ENCODE results near the gene TMEM14C. TPM values are rescaled to one million over a fixed set of nuclear protein-coding genes. Genes with fewer than 3 reads are reported as not detected.
A peak's percentile ranks its signal among the peaks of the same experiment; 100 is the strongest.

TMEM14C gene
- total RNA-seq, 6 experiments from 2014 or later, result 45.6 to 72.1 (median 54.0) TPM

DNA sequence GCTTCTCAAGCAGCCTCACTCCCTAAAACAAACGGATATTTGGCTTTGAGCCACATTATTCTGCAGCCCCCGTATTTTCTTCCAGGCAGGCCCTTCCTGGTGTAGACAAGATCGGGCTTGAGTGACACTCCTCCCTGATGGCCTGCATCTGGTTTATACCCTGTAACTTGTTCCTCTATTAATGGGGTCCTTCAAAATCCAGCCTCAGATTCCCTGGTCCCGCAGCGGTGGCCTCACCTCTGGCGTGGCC is 375 bp upstream of the TMEM14C start:
- H3K27me3 ChIP-seq, result no peaks in the 10 kb centered on the region
- ATAC-seq (no peak), DNase-seq (no peak)
- WGBS (ENCODE audit: insufficient coverage, low coverage, low lambda C conversion rate, missing lambda C conversion rate), result 4% methylated on average over 3 of the region's 6 CpGs
- intact Hi-C loops (cut with DNase I), result no loop called here
- H3K36me3 ChIP-seq, result peaks cover 0 to 2% (median 0%) of the 10 kb centered on the region in 4 donors
- H3K27ac ChIP-seq, result peak overlapping the region; percentile 42 to 75 (median 62)
- no peak for TF ChIP-seq POLR2A (IDR thresholded peaks at IDR 0.05)
- no peak for TF ChIP-seq CTCF (IDR thresholded peaks at IDR 0.05)
- peak overlapping the region; percentile 70 to 76 (median 73) for H3K4me3 ChIP-seq
- H3K4me1 ChIP-seq, result peaks cover 0 to 13% (median 0%) of the 10 kb centered on the region in 4 donors
- no peaks in the 10 kb centered on the region for H3K9me3 ChIP-seq

- Histone ChIP-seq H3K4me1 (peaks cover 0 to 13% (median 0%) of the 10 kb centered on the region in 4 donors), H3K27ac (peak overlapping the region; percentile 51 to 78 (median 66)), H3K27me3 (no peaks in the 10 kb centered on the region), H3K9me3 (no peaks in the 10 kb centered on the region), H3K4me3 (peak overlapping the region; percentile 70 to 76 (median 73)), H3K36me3 (peaks cover 0 to 3% (median under 1%) of the 10 kb centered on the region in 4 donors)
- intact Hi-C loops (cut with DNase I), result no loop called here
- no peak for TF ChIP-seq POLR2A (IDR thresholded peaks at IDR 0.05)
- TF ChIP-seq CTCF (IDR thresholded peaks at IDR 0.05), result no peak
- DNase-seq, result no peak
- ATAC-seq, result no peak
- 20% methylated on average over 7 of the region's 7 CpGs for WGBS (ENCODE audit: insufficient coverage, low coverage, low lambda C conversion rate, missing lambda C conversion rate)
Observed at GRCh38 chr6:10723567-10723881, 654 bp downstream of the TMEM14C start.

GRCh38 chr6:10725044-10725443 is 2.2 kb downstream of the TMEM14C start:
- Histone ChIP-seq H3K4me3 (no peak overlapping the region), H3K4me1 (peaks cover 0 to 13% (median 0%) of the 10 kb centered on the region in 4 donors), H3K27me3 (no peaks in the 10 kb centered on the region), H3K36me3 (peaks cover 0 to 16% (median under 1%) of the 10 kb centered on the region in 4 donors), H3K9me3 (no peaks in the 10 kb centered on the region), H3K27ac (no peak overlapping the region)
- DNase-seq (no peak), ATAC-seq (no peak)
- intact Hi-C loops (cut with DNase I), result no loop called here
- no peak for TF ChIP-seq CTCF (IDR thresholded peaks at IDR 0.05)
- WGBS (ENCODE audit: insufficient coverage, low coverage, low lambda C conversion rate, missing lambda C conversion rate), result 67% methylated on average over 5 of the region's 6 CpGs

GRCh38 chr6:10725716-10726115 is 2.8 kb downstream of the TMEM14C start:
- DNase-seq (no peak), ATAC-seq (no peak)
- intact Hi-C loops (cut with DNase I), result no loop called here
- no peak for TF ChIP-seq POLR2A (IDR thresholded peaks at IDR 0.05)
- no peak for TF ChIP-seq CTCF (IDR thresholded peaks at IDR 0.05)
- Histone ChIP-seq H3K9me3 (no peaks in the 10 kb centered on the region), H3K27ac (no peak overlapping the region), H3K27me3 (no peaks in the 10 kb centered on the region), H3K4me1 (peaks cover 0 to 13% (median 0%) of the 10 kb centered on the region in 4 donors), H3K4me3 (no peak overlapping the region), H3K36me3 (peaks cover 0 to 22% (median under 1%) of the 10 kb centered on the region in 4 donors)
- 80% methylated on average over 4 of the region's 9 CpGs for WGBS (ENCODE audit: insufficient coverage, low coverage, low lambda C conversion rate, missing lambda C conversion rate)

DNA sequence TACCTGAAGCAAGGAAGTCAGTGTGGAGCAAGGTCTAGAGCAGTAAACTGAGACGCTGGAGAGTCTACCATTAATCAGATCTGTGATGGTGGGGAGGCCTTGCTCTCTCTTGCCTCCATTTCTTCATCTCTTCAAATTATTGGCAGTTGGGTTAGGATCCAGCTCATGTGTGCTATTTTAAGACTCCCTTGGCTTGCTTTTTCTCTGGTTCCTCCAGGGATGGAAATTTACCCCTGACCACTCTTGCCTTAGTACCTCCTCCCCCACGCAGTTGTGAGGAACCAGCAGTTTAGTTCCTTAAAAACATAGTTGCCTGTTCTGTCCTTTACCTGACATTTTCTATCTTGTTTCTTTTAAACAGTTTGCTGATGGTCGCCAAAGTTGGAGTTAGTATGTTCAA is 7.4 kb downstream of the TMEM14C start:
- H3K27ac ChIP-seq, result no peak overlapping the region
- no peaks in the 10 kb centered on the region for H3K27me3 ChIP-seq
- no peak for DNase-seq
- no peak overlapping the region for H3K4me3 ChIP-seq
- H3K9me3 ChIP-seq, result no peaks in the 10 kb centered on the region
- ATAC-seq, result no peak
- 60% methylated on average over 3 of the region's 3 CpGs for WGBS (ENCODE audit: insufficient coverage, low coverage, low lambda C conversion rate, missing lambda C conversion rate)
- no peaks in the 10 kb centered on the region for H3K4me1 ChIP-seq
- TF ChIP-seq CTCF (IDR thresholded peaks at IDR 0.05), result no peak
- TF ChIP-seq POLR2A (IDR thresholded peaks at IDR 0.05), result no peak
- intact Hi-C loops (cut with DNase I), result no loop called here
- H3K36me3 ChIP-seq, result peaks cover 0 to 29% (median under 1%) of the 10 kb centered on the region in 4 donors

Measured in right lobe of liver (tissue), 6 donors.